OCI-M2 (cell line): ENCODE data around the gene RMND5B.
A peak's percentile ranks its signal among the peaks of the same experiment; 100 is the strongest.

Experiments used
- DNase-seq: peaks from one replicate; lab custom pipeline; 2025; ENCODE audit not compliant: unreplicated experiment; lab: John Stamatoyannopoulos, UW

The RMND5B gene

GRCh38 chr5:178113841-178114324 lies 16.9 kb upstream of the RMND5B start:
- DNase-seq, result no peak

GRCh38 chr5:178114325-178115135 lies 16.3 kb upstream of the RMND5B start:
- no peak for DNase-seq

GRCh38 chr5:178115136-178115813 lies 15.5 kb upstream of the RMND5B start:
- DNase-seq, result no peak

- no peak for DNase-seq
These were observed 15.0 kb upstream of the RMND5B start for GRCh38 chr5:178115814-178116142.

- DNase-seq, result no peak
These were observed 14.5 kb upstream of the RMND5B start for GRCh38 chr5:178116143-178116885.

- DNase-seq, result no peak
These were observed 12.7 kb upstream of the RMND5B start for GRCh38 chr5:178117923-178118701.

- no peak for DNase-seq
These were observed 10.8 kb upstream of the RMND5B start for GRCh38 chr5:178119915-178120606.

- DNase-seq, result no peak
These were observed 10.0 kb upstream of the RMND5B start for GRCh38 chr5:178120607-178121357.

GRCh38 chr5:178121391-178122276 lies 9.2 kb upstream of the RMND5B start:
- no peak for DNase-seq

- DNase-seq, result no peak
These were observed 8.5 kb upstream of the RMND5B start for GRCh38 chr5:178122346-178122745.

GRCh38 chr5:178123094-178123965 lies 7.5 kb upstream of the RMND5B start:
- DNase-seq, result no peak

GRCh38 chr5:178123966-178124925 lies 6.6 kb upstream of the RMND5B start:
- no peak for DNase-seq

- DNase-seq, result no peak
These were observed 5.4 kb upstream of the RMND5B start for GRCh38 chr5:178125253-178125906.

GRCh38 chr5:178126556-178126955 lies 4.3 kb upstream of the RMND5B start:
- peak; percentile 35 for DNase-seq

- peak; percentile 63 for DNase-seq
These were observed 3.4 kb upstream of the RMND5B start for GRCh38 chr5:178127300-178128009.
